GM12878 (cell line): ENCODE results near the gene ORM2. TPM values are rescaled to one million over a fixed set of nuclear protein-coding genes. Genes with fewer than 3 reads are reported as not detected.
A peak's percentile ranks its signal among the peaks of the same experiment; 100 is the strongest.

Experiments used
- ATAC-seq: fragments of 200-7000 bp; cut with Tn5 transposase; 3 replicates; pipeline ENCODE4 v1.9.1; 2020; ENCODE audit warnings: mild to moderate bottlenecking, moderate library complexity
- BruUV-seq: library from RNA; stranded (reverse); fragments of 400-500 nt; replicated peaks from 2 replicates; lab custom pipeline; 2021; lab: Mats Ljungman, UMichigan
- CTCF ChIA-PET: fragments of 300-600 bp; sonication (Branson Sonifier 250); formaldehyde crosslinking; extraction: SDS; loops from one replicate; lab custom pipeline; 2021; ENCODE audit warnings: inconsistent platforms; lab: Yijun Ruan, JAX
- POLR2A ChIA-PET: fragments of 350-600 bp; formaldehyde crosslinking; extraction: SDS; loops from one replicate; lab custom pipeline; 2021; ENCODE audit warnings: inconsistent platforms; lab: Charles Lee
- RAD21 ChIA-PET: fragments of 300-600 bp; sonication (Branson Sonifier 250); formaldehyde crosslinking; loops from one replicate; lab custom pipeline; 2023; ENCODE audit warnings: antibody characterized with exemption; ENCODE audit not compliant: unreplicated experiment; lab: Charles Lee
- SMC1A ChIA-PET: fragments of 300-600 bp; sonication (Branson Sonifier 250); formaldehyde crosslinking; loops from one replicate; lab custom pipeline; 2023; ENCODE audit not compliant: unreplicated experiment, uncharacterized antibody; lab: Charles Lee
- DNase-seq: peaks from one replicate; pipeline ENCODE4 v3.0.0-alpha.2; 2011; ENCODE audit warnings: low read depth, low spot score
- FAIRE-seq: peaks from 3 replicates; lab custom pipeline; 2011; peaks lifted over from hg19 to GRCh38; lab: Jason Lieb, UNC
- H2AFZ ChIP-seq: 2 replicates; pipeline ENCODE4 v1.6.0; 2011; ENCODE audit warnings: low read depth, low read length, control low read depth; ENCODE audit not compliant: control insufficient read depth
- H3K27ac ChIP-seq: 2 replicates; pipeline ENCODE4 v1.5.1; 2011; ENCODE audit warnings: control low read depth; ENCODE audit not compliant: control insufficient read depth, insufficient read depth
- H3K27me3 ChIP-seq, 2 experiments: replicated peaks in 1 of 2; 2 replicates each; pipeline versions ENCODE4 v1.6.0 to v1.6.1; 2011; ENCODE audit warnings: low read length in 1 of 2; ENCODE audit not compliant: control insufficient read depth in 2 of 2, insufficient read depth in 2 of 2
- H3K36me3 ChIP-seq, 2 experiments: 2 replicates each; pipeline ENCODE4 v1.5.1; 2011; ENCODE audit warnings: low read length in 1 of 2; ENCODE audit not compliant: control insufficient read depth in 2 of 2, insufficient read depth in 2 of 2
- H3K4me1 ChIP-seq: 2 replicates; pipeline ENCODE4 v1.6.1; 2011; ENCODE audit warnings: mild to moderate bottlenecking, low read length, moderate library complexity, mixed read lengths; ENCODE audit not compliant: control insufficient read depth, insufficient read depth
- H3K4me2 ChIP-seq: 2 replicates; pipeline ENCODE4 v1.6.0; 2011; ENCODE audit warnings: control low read depth; ENCODE audit not compliant: control insufficient read depth, insufficient read depth
- H3K4me3 ChIP-seq: fragments of 200-600 bp; sonication (generic); 2 replicates; pipeline ENCODE4 v1.5.1; 2016
- H3K79me2 ChIP-seq: 2 replicates; pipeline ENCODE4 v1.6.0; 2011; ENCODE audit warnings: low read length; ENCODE audit not compliant: control insufficient read depth, insufficient read depth
- H3K9ac ChIP-seq: 2 replicates; pipeline ENCODE4 v1.8.0; 2011; ENCODE audit warnings: low read length, control low read depth, mixed read lengths; ENCODE audit not compliant: control insufficient read depth, insufficient read depth
- H3K9me3 ChIP-seq: replicated peaks from 3 replicates; pipeline ENCODE4 v1.5.1; 2011; ENCODE audit warnings: mild to moderate bottlenecking, low read length; ENCODE audit not compliant: control insufficient read depth, insufficient read depth
- H4K20me1 ChIP-seq: 2 replicates; pipeline ENCODE4 v1.6.0; 2011; ENCODE audit not compliant: control insufficient read depth, insufficient read depth
- PML ChIP-seq: IDR thresholded peaks from 2 replicates; pipeline ENCODE4 v1.6.1; 2012; ENCODE audit warnings: low read length, inconsistent platforms
- POLR2A ChIP-seq: IDR thresholded peaks from 2 replicates; pipeline ENCODE4 v1.6.1; 2011; ENCODE audit warnings: low read depth, mild to moderate bottlenecking, low read length
- SMARCA5 ChIP-seq: fragments of 450-650 bp; IDR thresholded peaks from 2 replicates; pipeline ENCODE4 v1.6.1; 2017; ENCODE audit warnings: mild to moderate bottlenecking
- WGBS: methylation state at CpG from one replicate; pipeline ENCODE4 v1.1.6; 2016; ENCODE audit warnings: low lambda C conversion rate; ENCODE audit not compliant: insufficient replicate concordance, insufficient coverage; ENCODE audit errors: missing lambda C conversion rate; 5-methylcytosine and 5-hydroxymethylcytosine counted together
- in situ Hi-C: fragments of 300-500 bp; cut with MboI; formaldehyde crosslinking; loops from 9 replicates; pipeline ENCODE4 v1.14.3; 2018; ENCODE audit warnings: mixed read lengths
- intact Hi-C: fragments of 100-400 bp; cut with micrococcal nuclease; formaldehyde crosslinking; loops from one replicate; pipeline ENCODE4 v1.14.2; 2022; ENCODE audit not compliant: unreplicated experiment
- polyA plus RNA-seq, 11 experiments: library from polyadenylated mRNA; depleted of rRNA in 4 of 11; unstranded in 6 of 11; stranded (reverse) in 5 of 11; fragments of >200 nt; fragmentation: Nextera tagmentation in 4 of 11; fragmentation: Illumina TruSeq in 1 of 11; extraction: Ambion mirVana in 4 of 11; extraction: Trizol in 1 of 11; gene quantifications; 1 replicate in 1 of 11; 2 replicates in 10 of 11; pipeline versions ENCODE4 v1.2.1 to v1.2.3, GENCODE V29; 2011 to 2016; ENCODE audit warnings: inconsistent platforms in 2 of 11, missing spikeins in 2 of 11, low read depth in 1 of 11
- total RNA-seq, 4 experiments: library from RNA; depleted of rRNA in 3 of 4; stranded (reverse); fragments of >200 nt in 3 of 4; fragmentation: Illumina TruSeq in 1 of 4; extraction: Trizol in 1 of 4; gene quantifications; 2 replicates each; pipeline versions ENCODE4 v1.2.1 to v1.2.3, GENCODE V29; 2013 to 2021
- TF ChIP-seq, protein P1 (sequence below): fragments of 450-650 bp; IDR thresholded peaks from 2 replicates; pipeline ENCODE4 v1.6.1; 2016; ENCODE audit warnings: mild to moderate bottlenecking
- TF ChIP-seq, protein P2 (sequence below): fragments of 450-650 bp; IDR thresholded peaks from 2 replicates; pipeline ENCODE4 v1.6.1; 2018; ENCODE audit warnings: mild to moderate bottlenecking, low read depth, moderate library complexity; ENCODE audit not compliant: partially characterized antibody

Gene ORM2
- total and polyA plus RNA-seq, 10 of the 15 experiments (the other 5 are each of a cell fraction or from before 2014, with no cell fraction given) = 0.64 TPM; not detected in 9

DNA sequence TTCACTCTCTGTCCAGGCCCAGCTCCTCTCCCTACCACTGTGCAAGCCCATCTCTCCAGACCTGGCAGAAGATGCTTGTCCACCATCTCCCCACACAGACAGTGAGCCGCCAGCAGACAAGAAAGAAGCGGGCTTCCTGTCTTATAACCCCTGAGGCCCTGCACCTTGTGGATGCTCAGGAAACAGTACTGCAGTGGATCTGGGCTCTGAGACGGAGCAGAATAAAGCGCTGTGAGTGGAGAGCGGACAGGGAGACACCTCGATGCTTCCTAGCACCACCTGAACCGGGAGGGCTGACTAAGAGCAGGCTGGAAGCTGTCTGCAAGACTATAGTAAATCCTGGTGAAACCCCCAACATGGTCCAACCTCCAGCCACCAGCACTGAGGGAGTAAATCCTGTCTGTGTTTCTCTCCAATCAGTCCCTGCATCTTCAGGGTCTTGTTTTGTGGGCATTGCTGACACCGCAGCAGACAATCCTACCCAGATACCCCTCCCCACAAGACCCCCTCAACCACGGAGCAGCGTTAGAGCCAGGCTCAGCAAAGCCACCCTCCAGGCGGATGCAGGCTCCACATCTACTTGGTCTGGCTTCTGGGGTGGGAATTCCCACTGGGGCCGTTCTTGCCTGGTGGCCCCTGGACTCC, 18.7 kb downstream of the ORM2 start:
- Histone ChIP-seq H3K4me2 (no peak overlapping the region), H3K9ac (no peak overlapping the region), H3K9me3 (no peaks in the 10 kb centered on the region), H3K4me3 (no peak overlapping the region), H3K27ac (peak overlapping the region; percentile 29), H4K20me1 (no peaks in the 10 kb centered on the region), H2AFZ (no peak overlapping the region), H3K4me1 (peaks cover 25% of the 10 kb centered on the region), H3K36me3 (peaks cover 52 to 61% of the 10 kb centered on the region in 2 experiments), H3K27me3 (no peaks in the 10 kb centered on the region), H3K79me2 (no peaks in the 10 kb centered on the region)
- ATAC-seq (no peak), FAIRE-seq (no peak), DNase-seq (no peak)
- BruUV-seq = no TSS peak
- RAD21 ChIA-PET = interaction anchor here (0.9 to 2.5 kb wide), 13 partner anchors 16 to 269 kb away, joined by 3 to 29 read pairs (median 5); partner anchors contain the start of gene AKNA
- POLR2A ChIA-PET = interaction anchor here (0.6 to 5.1 kb wide), 8 partner anchors 16 to 42 kb away, joined by 3 to 26 read pairs (median 4); partner anchors contain the start of gene AKNA
- TF ChIP-seq POLR2A (0 out of 2 replicates have a peak, but pooled peaks have one; percentile 1), SMARCA5 (peak; percentile 79), PML (no peak)
- TF ChIP-seq, protein P1, sequence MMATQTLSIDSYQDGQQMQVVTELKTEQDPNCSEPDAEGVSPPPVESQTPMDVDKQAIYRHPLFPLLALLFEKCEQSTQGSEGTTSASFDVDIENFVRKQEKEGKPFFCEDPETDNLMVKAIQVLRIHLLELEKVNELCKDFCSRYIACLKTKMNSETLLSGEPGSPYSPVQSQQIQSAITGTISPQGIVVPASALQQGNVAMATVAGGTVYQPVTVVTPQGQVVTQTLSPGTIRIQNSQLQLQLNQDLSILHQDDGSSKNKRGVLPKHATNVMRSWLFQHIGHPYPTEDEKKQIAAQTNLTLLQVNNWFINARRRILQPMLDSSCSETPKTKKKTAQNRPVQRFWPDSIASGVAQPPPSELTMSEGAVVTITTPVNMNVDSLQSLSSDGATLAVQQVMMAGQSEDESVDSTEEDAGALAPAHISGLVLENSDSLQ = no peak
- TF ChIP-seq, protein P2, sequence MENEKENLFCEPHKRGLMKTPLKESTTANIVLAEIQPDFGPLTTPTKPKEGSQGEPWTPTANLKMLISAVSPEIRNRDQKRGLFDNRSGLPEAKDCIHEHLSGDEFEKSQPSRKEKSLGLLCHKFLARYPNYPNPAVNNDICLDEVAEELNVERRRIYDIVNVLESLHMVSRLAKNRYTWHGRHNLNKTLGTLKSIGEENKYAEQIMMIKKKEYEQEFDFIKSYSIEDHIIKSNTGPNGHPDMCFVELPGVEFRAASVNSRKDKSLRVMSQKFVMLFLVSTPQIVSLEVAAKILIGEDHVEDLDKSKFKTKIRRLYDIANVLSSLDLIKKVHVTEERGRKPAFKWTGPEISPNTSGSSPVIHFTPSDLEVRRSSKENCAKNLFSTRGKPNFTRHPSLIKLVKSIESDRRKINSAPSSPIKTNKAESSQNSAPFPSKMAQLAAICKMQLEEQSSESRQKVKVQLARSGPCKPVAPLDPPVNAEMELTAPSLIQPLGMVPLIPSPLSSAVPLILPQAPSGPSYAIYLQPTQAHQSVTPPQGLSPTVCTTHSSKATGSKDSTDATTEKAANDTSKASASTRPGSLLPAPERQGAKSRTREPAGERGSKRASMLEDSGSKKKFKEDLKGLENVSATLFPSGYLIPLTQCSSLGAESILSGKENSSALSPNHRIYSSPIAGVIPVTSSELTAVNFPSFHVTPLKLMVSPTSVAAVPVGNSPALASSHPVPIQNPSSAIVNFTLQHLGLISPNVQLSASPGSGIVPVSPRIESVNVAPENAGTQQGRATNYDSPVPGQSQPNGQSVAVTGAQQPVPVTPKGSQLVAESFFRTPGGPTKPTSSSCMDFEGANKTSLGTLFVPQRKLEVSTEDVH = peak; percentile 35
- in situ Hi-C loops (no loop called here), intact Hi-C loops (loop anchor here (2.0 to 10.0 kb wide), 2 partner anchors 34 to 156 kb away; partner anchors contain the start of gene WHRN)
- 45% methylated on average over 12 of the region's 12 CpGs for WGBS
- SMC1A ChIA-PET = interaction anchor here (1.0 to 3.1 kb wide), 11 partner anchors 8 to 269 kb away, joined by 3 to 20 read pairs (median 4); partner anchors contain the start of gene AKNA
- CTCF ChIA-PET = interaction anchor here (1.4 to 3.3 kb wide), 3 partner anchors 19 to 42 kb away, joined by 4 to 18 read pairs (median 18); no protein-coding TSS in a partner anchor
